GM12874 (cell line): ENCODE data around the gene RAB9A.

ENCODE experiments used
- CTCF ChIP-seq: IDR thresholded peaks from 2 replicates; pipeline ENCODE4 v1.5.1; 2011; ENCODE audit warnings: low read depth, mild to moderate bottlenecking, control low read depth, low read length, moderate library complexity; ENCODE audit not compliant: insufficient read depth

The RAB9A gene

GRCh38 chrX:13697976-13698375 is 9.0 kb downstream of the RAB9A start:
- TF ChIP-seq CTCF: no peak

DNA sequence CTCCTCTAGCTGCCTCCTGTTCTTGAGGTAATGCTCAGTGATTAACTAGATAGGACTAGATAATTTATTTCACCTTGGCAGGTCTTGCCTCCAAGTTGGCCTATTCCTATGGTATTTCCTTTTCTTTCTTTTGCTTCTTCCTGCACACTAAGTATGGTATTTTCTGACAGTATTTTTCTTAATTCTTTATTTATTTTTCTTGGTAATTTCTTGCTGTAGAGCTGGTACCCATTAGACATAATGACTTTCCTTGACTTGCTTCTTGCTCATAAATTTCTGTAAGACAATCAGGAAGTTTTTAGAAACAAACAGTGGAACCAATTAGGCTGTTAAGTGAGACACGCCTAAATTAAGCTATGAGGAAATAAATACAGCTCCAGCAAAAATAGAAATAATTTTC is 9.5 kb downstream of the RAB9A start:
- no peak for TF ChIP-seq CTCF

DNA sequence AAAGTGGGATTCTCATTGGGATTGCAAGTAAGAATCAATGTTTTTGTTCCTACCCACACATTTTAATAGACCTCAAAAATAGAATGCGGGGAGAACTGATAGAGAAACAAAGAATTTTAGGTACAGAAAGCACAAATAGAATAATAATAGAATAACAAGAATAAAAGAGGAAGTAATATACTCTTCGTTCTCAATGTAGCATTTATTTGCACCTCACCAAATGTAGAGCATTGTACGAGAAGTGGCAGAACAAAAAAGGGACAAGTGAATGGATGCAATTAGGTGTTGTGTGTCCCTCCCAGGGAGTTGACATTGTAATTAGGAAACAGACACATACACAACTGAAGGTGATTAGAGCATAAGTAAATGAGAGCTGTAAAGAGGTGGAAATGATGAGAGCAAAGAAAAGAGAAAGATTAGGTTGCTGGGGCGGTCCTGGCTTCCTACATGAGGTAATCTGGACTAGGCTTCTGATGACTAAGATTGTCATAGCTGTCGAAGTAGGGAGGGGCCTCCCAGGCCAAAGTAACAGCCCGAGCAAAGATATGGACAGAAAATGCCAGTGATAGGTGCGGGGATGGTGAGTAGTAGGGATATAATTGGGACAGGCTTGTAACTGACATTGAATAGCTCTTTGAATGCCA is 10.4 kb downstream of the RAB9A start:
- TF ChIP-seq CTCF: no peak

GRCh38 chrX:13700380-13700779 is 11.5 kb downstream of the RAB9A start:
- TF ChIP-seq CTCF: no peak

DNA sequence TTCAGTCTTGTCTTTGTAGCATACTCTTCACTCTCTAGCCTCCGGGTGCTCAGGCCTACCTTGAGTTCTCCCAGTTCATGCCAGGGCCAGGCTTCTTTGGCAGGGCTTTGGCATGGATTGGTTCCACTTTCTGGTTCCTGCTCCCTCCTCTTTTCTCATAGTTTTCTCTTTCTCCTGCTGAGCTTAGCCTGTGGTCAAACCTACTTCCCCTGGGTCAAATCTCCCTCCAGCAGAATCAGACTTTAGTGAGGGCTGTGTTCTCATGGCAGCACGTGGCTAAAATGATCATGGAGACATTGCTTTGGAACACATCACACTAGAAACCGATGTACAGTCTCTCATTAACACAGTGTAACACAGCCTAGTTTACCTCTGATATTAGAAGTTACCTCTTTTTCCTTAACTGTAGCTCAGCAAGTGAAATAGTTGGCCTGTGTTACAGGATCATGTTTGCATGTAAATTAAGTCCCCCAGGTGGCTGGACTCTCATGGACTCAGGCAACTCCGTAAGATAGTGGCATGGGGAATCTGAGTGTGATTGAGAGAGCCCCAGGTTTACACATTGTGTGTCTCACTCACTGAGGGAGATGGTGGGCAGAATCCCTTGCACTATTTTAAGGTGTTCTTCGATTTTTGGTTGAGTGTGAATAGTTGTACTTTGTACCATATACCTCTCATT is 13.3 kb downstream of the RAB9A start:
- TF ChIP-seq CTCF: no peak

- no peak for TF ChIP-seq CTCF
Measured at GRCh38 chrX:13703135-13703534, 14.2 kb downstream of the RAB9A start.

DNA sequence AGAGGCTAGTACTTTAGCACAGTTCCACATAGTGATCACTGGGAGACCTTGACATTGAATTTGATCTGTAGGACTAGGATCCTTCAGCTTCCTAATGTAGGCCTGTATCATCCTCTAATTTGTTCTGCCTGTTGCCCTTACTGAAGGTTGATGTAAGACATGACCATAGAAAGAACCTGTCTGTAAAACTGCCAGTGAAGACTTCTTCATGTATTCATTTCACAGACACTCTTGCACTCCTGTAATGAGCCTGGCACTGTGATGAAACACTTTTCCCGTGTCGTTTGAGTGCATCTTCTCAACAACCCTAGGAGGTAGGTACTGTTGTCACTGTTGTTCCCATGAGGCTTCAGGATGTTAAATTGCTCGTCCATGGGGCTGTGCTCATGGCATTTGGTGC is 14.7 kb downstream of the RAB9A start:
- TF ChIP-seq CTCF: no peak
